Measurements from ENCODE around the gene ZNF507.

The ZNF507 gene

GRCh38 chr19:32346901-32347300, 1.5 kb downstream of the ZNF507 start:
- ATAC-seq = no peak
- TF ChIP-seq ZFP3 (CRISPR knock-in tag; IDR thresholded peaks at IDR 0.05) (no peak), GLIS3 (CRISPR knock-in tag; IDR thresholded peaks at IDR 0.05) (no peak), ZNF70 (CRISPR knock-in tag; IDR thresholded peaks at IDR 0.05) (no peak), OSR1 (CRISPR knock-in tag; IDR thresholded peaks at IDR 0.05) (no peak), ZC3H10 (CRISPR knock-in tag; IDR thresholded peaks at IDR 0.05) (no peak), SNAI2 (CRISPR knock-in tag; IDR thresholded peaks at IDR 0.05) (no peak), BACH2 (CRISPR knock-in tag; IDR thresholded peaks at IDR 0.05; ENCODE audit: borderline replicate concordance) (no peak), ESRRG (CRISPR knock-in tag; IDR thresholded peaks at IDR 0.05) (no peak), CREB5 (CRISPR knock-in tag; IDR thresholded peaks at IDR 0.05; ENCODE audit: low read depth) (no peak)

- TF ChIP-seq CREB5 (CRISPR knock-in tag; IDR thresholded peaks at IDR 0.05; ENCODE audit: low read depth) (no peak), CSDC2 (CRISPR knock-in tag; IDR thresholded peaks at IDR 0.05) (no peak), TOX (CRISPR knock-in tag; IDR thresholded peaks at IDR 0.05; ENCODE audit: borderline replicate concordance) (no peak), ZFP3 (CRISPR knock-in tag; IDR thresholded peaks at IDR 0.05) (no peak), ZNF70 (CRISPR knock-in tag; IDR thresholded peaks at IDR 0.05) (no peak), OSR1 (CRISPR knock-in tag; IDR thresholded peaks at IDR 0.05) (no peak), ISL1 (CRISPR knock-in tag; IDR thresholded peaks at IDR 0.05) (no peak), CSRNP3 (CRISPR knock-in tag; IDR thresholded peaks at IDR 0.05) (no peak), PPARA (CRISPR knock-in tag; IDR thresholded peaks at IDR 0.05; ENCODE audit: borderline replicate concordance) (no peak)
- ATAC-seq = no peak
Observed at GRCh38 chr19:32347573-32347972, 2.2 kb downstream of the ZNF507 start.

- ATAC-seq = no peak
- TF ChIP-seq ZFP30 (CRISPR knock-in tag; IDR thresholded peaks at IDR 0.05) (no peak), ZFP3 (CRISPR knock-in tag; IDR thresholded peaks at IDR 0.05) (no peak), ZNF565 (CRISPR knock-in tag; conservative IDR thresholded peaks at IDR 0.05; ENCODE audit: low read depth) (no peak), RARB (CRISPR knock-in tag; IDR thresholded peaks at IDR 0.05) (no peak), PATZ1 (CRISPR knock-in tag; IDR thresholded peaks at IDR 0.05; ENCODE audit: borderline replicate concordance) (no peak), POU6F1 (CRISPR knock-in tag; IDR thresholded peaks at IDR 0.05; ENCODE audit: borderline replicate concordance, low read depth) (no peak), ARNTL (CRISPR knock-in tag; IDR thresholded peaks at IDR 0.05; ENCODE audit: borderline replicate concordance, low read depth) (no peak), ESRRG (CRISPR knock-in tag; IDR thresholded peaks at IDR 0.05) (no peak), GLIS3 (CRISPR knock-in tag; IDR thresholded peaks at IDR 0.05) (no peak), TOX (CRISPR knock-in tag; IDR thresholded peaks at IDR 0.05; ENCODE audit: borderline replicate concordance) (no peak), TCF4 (CRISPR knock-in tag; IDR thresholded peaks at IDR 0.05; ENCODE audit: borderline replicate concordance) (no peak), BACH2 (CRISPR knock-in tag; IDR thresholded peaks at IDR 0.05; ENCODE audit: borderline replicate concordance) (no peak), SNAI2 (CRISPR knock-in tag; IDR thresholded peaks at IDR 0.05) (no peak), TSHZ2 (CRISPR knock-in tag; IDR thresholded peaks at IDR 0.05) (no peak)
Observed at GRCh38 chr19:32349051-32349450, 3.6 kb downstream of the ZNF507 start.

Data from SK-N-SH treated with all-trans-retinoic acid at 6 μM for 48 hours (cell line).